Psoas muscle (tissue), 8 donors: ENCODE data around the gene EXOSC10. TPM values are rescaled to one million over a fixed set of nuclear protein-coding genes. Genes with fewer than 3 reads are reported as not detected.
A peak's percentile ranks its signal among the peaks of the same experiment; 100 is the strongest.

Source experiments
- ATAC-seq, 4 donors: fragments of 200-7000 bp; cut with Tn5 transposase; one replicate each; pipeline ENCODE4 v1.9.1; 2020; ENCODE audit warnings: moderate library complexity in 3 of 4, mild to moderate bottlenecking in 2 of 4
- DNase-seq, 2 donors: peaks; one replicate each; pipeline ENCODE4 v3.0.0-alpha.2; 2020
- H3K27ac ChIP-seq: fragments of 200-600 bp; one replicate; pipeline ENCODE4 v1.8.0; 2022
- H3K27me3 ChIP-seq, 3 donors: fragments of 200-600 bp in 1 of 3; one replicate each; pipeline versions ENCODE4 v1.6.1 to v1.8.0; 2013 to 2022; ENCODE audit warnings: low read length in 2 of 3, mild to moderate bottlenecking in 2 of 3, moderate library complexity in 1 of 3; ENCODE audit not compliant: insufficient read depth in 3 of 3
- H3K36me3 ChIP-seq, 2 donors: fragments of 200-600 bp in 1 of 2; one replicate each; pipeline versions ENCODE4 v1.6.1 to v1.8.0; 2013 to 2022; ENCODE audit warnings: low read depth in 1 of 2, mild to moderate bottlenecking in 1 of 2, moderate library complexity in 1 of 2; ENCODE audit not compliant: insufficient read depth in 1 of 2
- H3K4me1 ChIP-seq: fragments of 200-600 bp; one replicate; pipeline ENCODE4 v1.8.0; 2022
- H3K4me3 ChIP-seq: fragments of 200-600 bp; one replicate; pipeline ENCODE4 v1.8.0; 2022; ENCODE audit warnings: mild to moderate bottlenecking
- H3K9me3 ChIP-seq: fragments of 200-600 bp; one replicate; pipeline ENCODE4 v1.8.0; 2022
- CTCF ChIP-seq: fragments of 200-600 bp; IDR thresholded peaks from one replicate; pipeline ENCODE4 v1.8.0; 2022; ENCODE audit warnings: antibody characterized with exemption
- WGBS, 3 donors: extraction: QIAGEN DNeasy Blood & Tissue Kit; methylation state at CpG; one replicate each; pipeline versions ENCODE4 v1.1.6 to v1.1.7; 2013; 5-methylcytosine and 5-hydroxymethylcytosine counted together
- intact Hi-C, 2 donors: fragments of 100-400 bp; cut with DNase I; formaldehyde crosslinking; loops; one replicate each; pipeline versions ENCODE4 v1.11.0 to v1.14.2; 2022
- polyA plus RNA-seq, 3 donors: library from polyadenylated mRNA; stranded (reverse); fragments of 200-250 nt; gene quantifications; one replicate each; pipeline ENCODE4 v1.2.3, GENCODE V29; 2013
- total RNA-seq, 4 donors: library from RNA; stranded (reverse); fragmentation: NEBNext Ultra II Directional in 2 of 4; extraction: Animal tissue kit (Norgen Biotek cat#: 25700) in 2 of 4; gene quantifications; one replicate each; pipeline versions ENCODE4 v1.2.1 to v1.2.4, GENCODE V29; 2021 to 2023
- donor health status: healthy with polysubstance abuse.
- donor health status: DM: no; HTN: no; CAD: no; lungs with moderate emphysema.
- donor health status: Bipolar disorder and iron deficiency.
- donor health status: healthy.
- donor health status: DM: yes; HTN: yes; CAD: no.
- donor health status: DM: no; HTN: no; CAD: no.
- donor health status: DM: no; HTN: no; CAD: no.
- donor health status: DM: yes; HTN: yes; CAD: no.

EXOSC10 gene
- total and polyA plus RNA-seq, 7 donors, result 16.3 to 39.1 (median 29.7) TPM

GRCh38 chr1:11054666-11055065 lies 45.0 kb downstream of the EXOSC10 start:
- Histone ChIP-seq H3K27ac (no peak overlapping the region), H3K4me3 (no peak overlapping the region), H3K27me3 (peaks cover 0 to 5% (median 0%) of the 10 kb centered on the region in 3 donors), H3K9me3 (no peaks in the 10 kb centered on the region), H3K4me1 (peaks cover 7% of the 10 kb centered on the region), H3K36me3 (peaks cover 4 to 37% of the 10 kb centered on the region in 2 donors)
- ATAC-seq (no peak), DNase-seq (no peak)
- TF ChIP-seq CTCF, result no peak
- intact Hi-C loops, result no loop called here
- 83 to 85% (median 84%) methylated on average over 21 to 22 of the region's 22 CpGs for WGBS, 3 donors

GRCh38 chr1:11054181-11054580 lies 45.5 kb downstream of the EXOSC10 start:
- intact Hi-C loops, result no loop called here
- H3K36me3 ChIP-seq, result peaks cover 4 to 37% of the 10 kb centered on the region in 2 donors
- H3K4me3 ChIP-seq, result no peak overlapping the region
- no peak overlapping the region for H3K27ac ChIP-seq
- H3K9me3 ChIP-seq, result no peaks in the 10 kb centered on the region
- peaks cover 0 to 5% (median 0%) of the 10 kb centered on the region in 3 donors for H3K27me3 ChIP-seq
- 81 to 86% (median 85%) methylated on average over 7 of the region's 7 CpGs for WGBS, 3 donors
- ATAC-seq (peak in 2 of 4 donors; percentile 5 to 10), DNase-seq (no peak)
- H3K4me1 ChIP-seq, result peaks cover 7% of the 10 kb centered on the region
- no peak for TF ChIP-seq CTCF

GRCh38 chr1:11053758-11054137 lies 45.9 kb downstream of the EXOSC10 start:
- WGBS, 3 donors, result 50 to 52% (median 51%) methylated on average over 10 of the region's 10 CpGs
- Histone ChIP-seq H3K9me3 (no peaks in the 10 kb centered on the region), H3K4me3 (no peak overlapping the region), H3K27ac (no peak overlapping the region), H3K4me1 (peaks cover 3% of the 10 kb centered on the region), H3K27me3 (peaks cover 0 to 5% (median 0%) of the 10 kb centered on the region in 3 donors), H3K36me3 (peaks cover 4 to 37% of the 10 kb centered on the region in 2 donors)
- ATAC-seq (peak; percentile 26 to 49 (median 44)), DNase-seq (peak in 1 of 2 donors; percentile 28)
- intact Hi-C loops, result no loop called here
- TF ChIP-seq CTCF, result no peak

GRCh38 chr1:11052839-11053757 lies 46.6 kb downstream of the EXOSC10 start:
- ATAC-seq (peak; percentile 20 to 53 (median 46)), DNase-seq (no peak)
- no peak for TF ChIP-seq CTCF
- Histone ChIP-seq H3K36me3 (peaks cover 4 to 30% of the 10 kb centered on the region in 2 donors), H3K9me3 (no peaks in the 10 kb centered on the region), H3K4me1 (no peaks in the 10 kb centered on the region), H3K27me3 (peaks cover 0 to 5% (median 0%) of the 10 kb centered on the region in 3 donors), H3K4me3 (no peak overlapping the region), H3K27ac (no peak overlapping the region)
- intact Hi-C loops, result no loop called here
- WGBS, 3 donors, result 15 to 17% (median 15%) methylated on average over 28 to 29 of the region's 29 CpGs
